ENCODE data around the gene CLGN.

DNA sequence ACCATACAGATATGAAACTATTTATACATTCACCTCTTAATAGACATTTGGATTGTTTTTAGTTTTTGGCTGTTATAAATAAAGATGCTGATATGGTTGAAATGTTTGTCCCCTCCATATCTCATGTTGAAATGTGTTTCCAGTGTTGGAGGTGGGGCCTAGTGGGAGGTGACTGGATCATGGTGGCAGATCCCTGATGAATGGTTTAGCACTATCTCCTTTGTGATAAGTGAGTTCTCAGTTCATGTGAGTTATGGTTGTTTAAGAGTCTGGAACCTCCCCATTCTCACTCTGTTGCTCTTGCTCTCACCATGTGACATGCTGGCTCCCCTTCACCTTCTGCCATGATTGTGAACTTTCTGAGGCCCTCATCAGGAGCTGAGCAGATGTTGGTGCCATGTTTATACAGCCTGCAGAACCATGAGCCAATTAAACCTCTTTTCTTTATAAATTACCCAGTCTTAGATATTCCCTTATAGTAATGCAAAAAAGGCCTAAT is 12.2 kb upstream of the CLGN start:
- TF ChIP-seq POLR2A (IDR thresholded peaks at IDR 0.05; ENCODE audit: low read depth, low read length) (no peak), CTCF (conservative IDR thresholded peaks at IDR 0.05; ENCODE audit: low read depth, low read length) (no peak), FOS (IDR thresholded peaks at IDR 0.05; ENCODE audit: low read depth, low read length) (no peak)

Measured in IMR-90 (cell line).